ENCODE measurements around the gene C10orf67.

The C10orf67 gene

GRCh38 chr10:23155169-23155568 lies 189.4 kb downstream of the C10orf67 start:
- no peaks in the 10 kb centered on the region for H3K79me2 ChIP-seq (ENCODE audit: insufficient read depth, low read length)
- H3K4me2 ChIP-seq (ENCODE audit: low read depth, low read length, poor library complexity, severe bottlenecking): no peak overlapping the region
- no peaks in the 10 kb centered on the region for H3F3A ChIP-seq (ENCODE audit: insufficient read depth)
- no peak overlapping the region for H3K27ac ChIP-seq (ENCODE audit: low read depth, low read length)
- H2AFZ ChIP-seq (ENCODE audit: low read depth, low read length, severe bottlenecking): no peak overlapping the region
- no peaks in the 10 kb centered on the region for H3K9me3 ChIP-seq (ENCODE audit: insufficient read depth, low read length)
- no peaks in the 10 kb centered on the region for H4K20me1 ChIP-seq (ENCODE audit: low read depth, low read length)
- TF ChIP-seq EZH2phosphoT487 (conservative IDR thresholded peaks at IDR 0.05; ENCODE audit: low read length): no peak
- TF ChIP-seq CTCF (IDR thresholded peaks at IDR 0.05; ENCODE audit: insufficient read depth, low read length, poor library complexity, severe bottlenecking): no peak
- H3K27me3 ChIP-seq (ENCODE audit: low read length): no peaks in the 10 kb centered on the region
- H3K9me2 ChIP-seq (replicated peaks; ENCODE audit: insufficient read depth, low read length): no peaks in the 10 kb centered on the region
- H3K4me3 ChIP-seq (ENCODE audit: insufficient read depth, low read length, poor library complexity, severe bottlenecking): no peak overlapping the region
- no peaks in the 10 kb centered on the region for H3K36me3 ChIP-seq (ENCODE audit: low read length)
- H3K9ac ChIP-seq (ENCODE audit: low read length): no peak overlapping the region
